A673 (cell line): Measurements from ENCODE around the gene AKR1C3. TPM values are rescaled to one million over a fixed set of nuclear protein-coding genes. Genes with fewer than 3 reads are reported as not detected.
"Not testable (repeated sequence)": the region's sequence is repeated elsewhere in the genome, so short reads cannot be mapped to it uniquely, and the experiment has no call there.

ENCODE experiments used
- BruUV-seq: library from RNA; stranded (reverse); fragments of 400-500 nt; replicated peaks from 2 replicates; lab custom pipeline; 2021; lab: Mats Ljungman, UMichigan
- CTCF ChIA-PET: fragments of 300-600 bp; sonication (Branson Sonifier 250); formaldehyde crosslinking; loops from one replicate; lab custom pipeline; 2022; ENCODE audit warnings: antibody characterized with exemption; lab: Charles Lee
- POLR2A ChIA-PET: fragments of 300-600 bp; sonication (Branson Sonifier 250); formaldehyde crosslinking; loops from one replicate; lab custom pipeline; 2022; ENCODE audit warnings: antibody characterized with exemption; ENCODE audit not compliant: low non-redundant PET; lab: Charles Lee
- DNase-seq: peaks from one replicate; pipeline ENCODE4 v3.0.0-alpha.2; 2015; ENCODE audit warnings: low spot score
- H3K27ac ChIP-seq: fragments of 200-600 bp; sonication (generic); 2 replicates; pipeline ENCODE4 v1.5.1; 2016; ENCODE audit warnings: mixed run types, low read depth, mild to moderate bottlenecking, mixed read lengths, antibody characterized with exemption, low read length; ENCODE audit not compliant: poor library complexity, severe bottlenecking
- H3K27me3 ChIP-seq: fragments of 200-600 bp; sonication (generic); replicated peaks from 2 replicates; pipeline ENCODE4 v1.6.1; 2017; ENCODE audit warnings: mixed run types, low read depth, mild to moderate bottlenecking, mixed read lengths, antibody characterized with exemption, low read length; ENCODE audit not compliant: insufficient read depth, poor library complexity
- H3K36me3 ChIP-seq: fragments of 200-600 bp; sonication (generic); 2 replicates; pipeline ENCODE4 v1.6.1; 2016; ENCODE audit warnings: mixed run types, mild to moderate bottlenecking, mixed read lengths, antibody characterized with exemption, low read length; ENCODE audit not compliant: insufficient read depth, poor library complexity, severe bottlenecking
- H3K4me1 ChIP-seq: fragments of 200-600 bp; sonication (generic); 2 replicates; pipeline ENCODE4 v1.6.1; 2017; ENCODE audit warnings: mixed run types, mild to moderate bottlenecking, mixed read lengths, antibody characterized with exemption, low read length; ENCODE audit not compliant: insufficient read depth, poor library complexity, severe bottlenecking
- H3K4me3 ChIP-seq: fragments of 200-600 bp; sonication (generic); 2 replicates; pipeline ENCODE4 v1.5.1; 2016; ENCODE audit warnings: low read depth, mixed run types, mild to moderate bottlenecking, mixed read lengths, low read length; ENCODE audit not compliant: poor library complexity, severe bottlenecking
- H3K9me3 ChIP-seq: fragments of 200-600 bp; sonication (generic); 2 replicates; pipeline ENCODE4 v1.6.1; 2016; ENCODE audit warnings: mixed run types, low read depth, mild to moderate bottlenecking, mixed read lengths, antibody characterized with exemption, low read length; ENCODE audit not compliant: poor library complexity, severe bottlenecking
- CTCF ChIP-seq: fragments of 300-800, 200-600 bp; sonication (generic); conservative IDR thresholded peaks from 2 replicates; pipeline ENCODE4 v1.5.1; 2017; ENCODE audit warnings: low read depth, mild to moderate bottlenecking, antibody characterized with exemption, low read length, moderate library complexity, mixed read lengths
- EZH2 ChIP-seq: fragments of 200-600 bp; sonication (generic); IDR thresholded peaks from 2 replicates; pipeline ENCODE4 v1.6.1; 2017; ENCODE audit warnings: borderline replicate concordance, low read depth, mild to moderate bottlenecking, mixed read lengths, antibody characterized with exemption, low read length; ENCODE audit not compliant: poor library complexity, severe bottlenecking
- intact Hi-C: fragments of 100-400 bp; cut with micrococcal nuclease; formaldehyde crosslinking; loops from one replicate; pipeline ENCODE4 v1.10.0; 2022; ENCODE audit not compliant: unreplicated experiment
- total RNA-seq: library from RNA; stranded (reverse); gene quantifications from 2 replicates; pipeline ENCODE4 v1.2.3, GENCODE V29; 2021

AKR1C3 gene
- total RNA-seq, 1 experiment from 2014 or later, result 618 TPM

- no peak overlapping the region for H3K27ac ChIP-seq
- H3K36me3 ChIP-seq, result no peaks in the 10 kb centered on the region
- H3K4me3 ChIP-seq, result no peak overlapping the region
- no peaks in the 10 kb centered on the region for H3K27me3 ChIP-seq
- no TSS peak for BruUV-seq
- no peaks in the 10 kb centered on the region for H3K9me3 ChIP-seq
- TF ChIP-seq EZH2 (no peak), CTCF (no peak)
- intact Hi-C loops, result loop anchor here (10.0 kb wide), 1 partner anchor 557 kb away; no protein-coding TSS in a partner anchor
- DNase-seq, result no peak
- peaks cover 19% of the 10 kb centered on the region for H3K4me1 ChIP-seq
- ChIA-PET CTCF (no interaction called here), POLR2A (no interaction called here)
Observed at GRCh38 chr10:5047912-5048628, 46.1 kb upstream of the AKR1C3 start.

- H3K27ac ChIP-seq, POLR2A ChIA-PET, H3K9me3 ChIP-seq, H3K4me3 ChIP-seq, DNase-seq, H3K36me3 ChIP-seq, CTCF ChIA-PET, BruUV-seq, intact Hi-C loops, H3K4me1 ChIP-seq, H3K27me3 ChIP-seq: not testable (repeated sequence)
Observed at GRCh38 chr10:5052951-5053500, 41.2 kb upstream of the AKR1C3 start.

GRCh38 chr10:5054831-5055230 is 39.4 kb upstream of the AKR1C3 start:
- POLR2A ChIA-PET, DNase-seq, H3K4me1 ChIP-seq, BruUV-seq, intact Hi-C loops, H3K4me3 ChIP-seq, H3K27me3 ChIP-seq, CTCF ChIA-PET, H3K9me3 ChIP-seq, H3K36me3 ChIP-seq, H3K27ac ChIP-seq: not testable (repeated sequence)

- H3K9me3 ChIP-seq, H3K36me3 ChIP-seq, H3K4me3 ChIP-seq, H3K4me1 ChIP-seq, H3K27me3 ChIP-seq, CTCF ChIA-PET, BruUV-seq, intact Hi-C loops, POLR2A ChIA-PET, H3K27ac ChIP-seq, DNase-seq: not testable (repeated sequence)
Observed at GRCh38 chr10:5059267-5059666, 34.9 kb upstream of the AKR1C3 start.

GRCh38 chr10:5060791-5061190 is 33.4 kb upstream of the AKR1C3 start:
- H3K9me3 ChIP-seq, intact Hi-C loops, CTCF ChIA-PET, H3K27me3 ChIP-seq, POLR2A ChIA-PET, H3K27ac ChIP-seq, H3K4me3 ChIP-seq, BruUV-seq, H3K4me1 ChIP-seq, H3K36me3 ChIP-seq, DNase-seq: not testable (repeated sequence)
